Ishikawa (cell line): Measurements from ENCODE around the gene LRRC18.

Experiments
- CEBPB ChIP-seq: IDR thresholded peaks from 2 replicates; pipeline ENCODE4 v1.6.1; 2012
- CREB1 ChIP-seq: IDR thresholded peaks from 2 replicates; pipeline ENCODE4 v1.6.1; 2012; ENCODE audit warnings: low read depth
- EGR1 ChIP-seq: IDR thresholded peaks from 2 replicates; pipeline ENCODE4 v1.6.1; 2012
- EP300 ChIP-seq: IDR thresholded peaks from 2 replicates; pipeline ENCODE4 v1.6.1; 2012; ENCODE audit warnings: borderline replicate concordance
- FOXM1 ChIP-seq: IDR thresholded peaks from 2 replicates; pipeline ENCODE4 v1.6.1; 2012; ENCODE audit warnings: low read depth, borderline replicate concordance
- RAD21 ChIP-seq: IDR thresholded peaks from 2 replicates; pipeline ENCODE4 v1.6.1; 2012; ENCODE audit warnings: low read depth
- TAF1 ChIP-seq: IDR thresholded peaks from 2 replicates; pipeline ENCODE4 v1.6.1; 2012; ENCODE audit warnings: low read depth, mild to moderate bottlenecking
- TCF12 ChIP-seq: IDR thresholded peaks from 2 replicates; pipeline ENCODE4 v1.6.1; 2012; ENCODE audit warnings: low read depth
- TEAD4 ChIP-seq: IDR thresholded peaks from 2 replicates; pipeline ENCODE4 v1.6.1; 2012
- YY1 ChIP-seq: IDR thresholded peaks from 2 replicates; pipeline ENCODE4 v1.6.1; 2012; ENCODE audit warnings: low read depth
- ZBTB7A ChIP-seq: IDR thresholded peaks from 2 replicates; pipeline ENCODE4 v1.6.1; 2012; ENCODE audit warnings: low read depth
- TF ChIP-seq, protein P1 (sequence below): IDR thresholded peaks from 2 replicates; pipeline ENCODE4 v1.6.1; 2012; ENCODE audit warnings: low read depth, mild to moderate bottlenecking
- TF ChIP-seq, protein P2 (sequence below): IDR thresholded peaks from 2 replicates; pipeline ENCODE4 v1.6.1; 2012
- TF ChIP-seq, protein P3 (sequence below): IDR thresholded peaks from 2 replicates; pipeline ENCODE4 v1.6.1; 2012

DNA sequence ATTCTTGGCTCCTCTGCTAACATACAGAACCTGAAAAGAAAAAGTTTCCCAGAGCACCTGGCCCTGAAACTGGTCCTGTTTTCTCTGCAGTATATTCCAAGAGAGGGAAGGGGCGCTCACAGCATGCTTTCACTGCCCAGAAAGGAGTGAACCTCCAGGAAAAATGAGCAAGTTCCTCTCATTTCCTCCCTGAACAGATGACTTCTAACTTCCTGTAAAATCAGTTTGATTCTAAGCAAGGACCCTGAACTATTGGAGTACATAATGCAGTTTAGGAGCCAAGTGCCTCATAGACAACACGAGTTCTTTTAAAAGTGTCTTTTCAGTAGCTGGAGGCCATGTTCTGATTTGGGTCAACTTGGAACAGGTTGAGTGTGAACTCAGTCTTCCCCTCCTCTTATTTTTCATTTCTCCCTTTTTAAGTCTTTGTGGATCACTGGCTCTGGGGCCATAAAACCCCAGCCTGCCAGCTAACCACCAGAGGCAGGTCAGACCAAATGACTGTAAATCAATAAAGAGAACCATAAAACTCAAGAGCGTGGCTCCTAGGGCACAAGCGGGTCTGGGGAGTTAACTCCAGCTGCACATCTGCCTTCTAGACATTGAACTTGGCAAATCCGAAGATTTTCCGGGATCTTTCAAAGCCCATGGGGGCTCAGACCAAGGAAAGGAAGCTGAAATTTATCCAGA is 5.9 kb upstream of the LRRC18 start:
- TF ChIP-seq EP300, result no peak
- no peak for TF ChIP-seq TEAD4
- TF ChIP-seq, protein P1, sequence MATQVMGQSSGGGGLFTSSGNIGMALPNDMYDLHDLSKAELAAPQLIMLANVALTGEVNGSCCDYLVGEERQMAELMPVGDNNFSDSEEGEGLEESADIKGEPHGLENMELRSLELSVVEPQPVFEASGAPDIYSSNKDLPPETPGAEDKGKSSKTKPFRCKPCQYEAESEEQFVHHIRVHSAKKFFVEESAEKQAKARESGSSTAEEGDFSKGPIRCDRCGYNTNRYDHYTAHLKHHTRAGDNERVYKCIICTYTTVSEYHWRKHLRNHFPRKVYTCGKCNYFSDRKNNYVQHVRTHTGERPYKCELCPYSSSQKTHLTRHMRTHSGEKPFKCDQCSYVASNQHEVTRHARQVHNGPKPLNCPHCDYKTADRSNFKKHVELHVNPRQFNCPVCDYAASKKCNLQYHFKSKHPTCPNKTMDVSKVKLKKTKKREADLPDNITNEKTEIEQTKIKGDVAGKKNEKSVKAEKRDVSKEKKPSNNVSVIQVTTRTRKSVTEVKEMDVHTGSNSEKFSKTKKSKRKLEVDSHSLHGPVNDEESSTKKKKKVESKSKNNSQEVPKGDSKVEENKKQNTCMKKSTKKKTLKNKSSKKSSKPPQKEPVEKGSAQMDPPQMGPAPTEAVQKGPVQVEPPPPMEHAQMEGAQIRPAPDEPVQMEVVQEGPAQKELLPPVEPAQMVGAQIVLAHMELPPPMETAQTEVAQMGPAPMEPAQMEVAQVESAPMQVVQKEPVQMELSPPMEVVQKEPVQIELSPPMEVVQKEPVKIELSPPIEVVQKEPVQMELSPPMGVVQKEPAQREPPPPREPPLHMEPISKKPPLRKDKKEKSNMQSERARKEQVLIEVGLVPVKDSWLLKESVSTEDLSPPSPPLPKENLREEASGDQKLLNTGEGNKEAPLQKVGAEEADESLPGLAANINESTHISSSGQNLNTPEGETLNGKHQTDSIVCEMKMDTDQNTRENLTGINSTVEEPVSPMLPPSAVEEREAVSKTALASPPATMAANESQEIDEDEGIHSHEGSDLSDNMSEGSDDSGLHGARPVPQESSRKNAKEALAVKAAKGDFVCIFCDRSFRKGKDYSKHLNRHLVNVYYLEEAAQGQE, result no peak
- TF ChIP-seq CREB1, result no peak
- TF ChIP-seq, protein P2, sequence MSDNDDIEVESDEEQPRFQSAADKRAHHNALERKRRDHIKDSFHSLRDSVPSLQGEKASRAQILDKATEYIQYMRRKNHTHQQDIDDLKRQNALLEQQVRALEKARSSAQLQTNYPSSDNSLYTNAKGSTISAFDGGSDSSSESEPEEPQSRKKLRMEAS, result no peak
- no peak for TF ChIP-seq TCF12
- TF ChIP-seq FOXM1, result no peak
- TF ChIP-seq TAF1, result no peak
- no peak for TF ChIP-seq RAD21
- TF ChIP-seq ZBTB7A, result no peak
- TF ChIP-seq EGR1, result no peak
- TF ChIP-seq, protein P3, sequence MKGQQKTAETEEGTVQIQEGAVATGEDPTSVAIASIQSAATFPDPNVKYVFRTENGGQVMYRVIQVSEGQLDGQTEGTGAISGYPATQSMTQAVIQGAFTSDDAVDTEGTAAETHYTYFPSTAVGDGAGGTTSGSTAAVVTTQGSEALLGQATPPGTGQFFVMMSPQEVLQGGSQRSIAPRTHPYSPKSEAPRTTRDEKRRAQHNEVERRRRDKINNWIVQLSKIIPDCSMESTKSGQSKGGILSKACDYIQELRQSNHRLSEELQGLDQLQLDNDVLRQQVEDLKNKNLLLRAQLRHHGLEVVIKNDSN, result no peak
- TF ChIP-seq YY1, result no peak
- no peak for TF ChIP-seq CEBPB
